Neural cell (in vitro differentiated cells): ENCODE measurements around the gene DCDC1. TPM values are rescaled to one million over a fixed set of nuclear protein-coding genes. Genes with fewer than 3 reads are reported as not detected.

Source experiments
- H2AFZ ChIP-seq: fragments of 200-600, 300-800 bp; sonication (generic), shearing (Covaris generic); 2 replicates; pipeline ENCODE4 v1.6.0; 2014; ENCODE audit warnings: low read depth, mild to moderate bottlenecking, antibody characterized with exemption, low read length, moderate library complexity
- H3F3A ChIP-seq: fragments of 200-600 bp; shearing (Covaris generic); 2 replicates; pipeline ENCODE4 v1.6.1; 2016; ENCODE audit warnings: mild to moderate bottlenecking, moderate library complexity, mixed read lengths, antibody characterized with exemption, low read length; ENCODE audit not compliant: insufficient read depth, poor library complexity, severe bottlenecking
- H3K27ac ChIP-seq: fragments of 200-600, 300-800 bp; sonication (generic), shearing (Covaris generic); 2 replicates; pipeline ENCODE4 v1.5.1; 2014; ENCODE audit warnings: mild to moderate bottlenecking, low read length, moderate library complexity
- H3K27me3 ChIP-seq: fragments of 300-800, 200-600 bp; sonication (generic), shearing (Covaris generic); 2 replicates; pipeline ENCODE4 v1.6.0; 2014; ENCODE audit warnings: mild to moderate bottlenecking, low read depth, low read length, moderate library complexity; ENCODE audit not compliant: insufficient read depth
- H3K36me3 ChIP-seq: fragments of 300-800, 200-600 bp; sonication (generic), shearing (Covaris generic); 2 replicates; pipeline ENCODE4 v1.5.1; 2014; ENCODE audit warnings: mild to moderate bottlenecking, antibody characterized with exemption, low read length, moderate library complexity; ENCODE audit not compliant: insufficient read depth
- H3K4me2 ChIP-seq: fragments of 300-800, 200-600 bp; sonication (generic), shearing (Covaris generic); 2 replicates; pipeline ENCODE4 v1.6.0; 2014; ENCODE audit warnings: mild to moderate bottlenecking, low read length
- H3K4me3 ChIP-seq: fragments of 300-800, 200-600 bp; sonication (generic), shearing (Covaris generic); 2 replicates; pipeline ENCODE4 v1.5.1; 2014; ENCODE audit warnings: mild to moderate bottlenecking, low read length, moderate library complexity
- H3K79me2 ChIP-seq: fragments of 200-600 bp; shearing (Covaris generic); replicated peaks from 2 replicates; pipeline ENCODE4 v1.6.0; 2014; ENCODE audit warnings: mild to moderate bottlenecking, low read length, moderate library complexity; ENCODE audit not compliant: insufficient read depth
- H3K9ac ChIP-seq: fragments of 300-800, 200-600 bp; sonication (generic), shearing (Covaris generic); 2 replicates; pipeline ENCODE4 v1.6.1; 2016; ENCODE audit warnings: mild to moderate bottlenecking, low read length, mixed read lengths
- H3K9me2 ChIP-seq: fragments of 200-600 bp; shearing (Covaris generic); 2 replicates; pipeline ENCODE4 v1.6.1; 2016; ENCODE audit warnings: mild to moderate bottlenecking, low read length, mixed read lengths; ENCODE audit not compliant: insufficient read depth
- H3K9me3 ChIP-seq: fragments of 200-600, 300-800 bp; sonication (generic), shearing (Covaris generic); 2 replicates; pipeline ENCODE4 v1.6.1; 2016; ENCODE audit warnings: mild to moderate bottlenecking, mixed run types, low read length, moderate library complexity, mixed read lengths
- H4K20me1 ChIP-seq: fragments of 200-600 bp; shearing (Covaris generic); 2 replicates; pipeline ENCODE4 v1.6.1; 2016; ENCODE audit warnings: mild to moderate bottlenecking, mixed run types; ENCODE audit not compliant: insufficient read depth
- CTCF ChIP-seq: fragments of 450-650 bp; IDR thresholded peaks from 2 replicates; pipeline ENCODE4 v1.5.1; 2014; ENCODE audit warnings: antibody characterized with exemption, mild to moderate bottlenecking, moderate library complexity; ENCODE audit not compliant: poor library complexity, severe bottlenecking
- EP300 ChIP-seq: fragments of 450-650 bp; conservative IDR thresholded peaks from 2 replicates; pipeline ENCODE4 v1.6.1; 2014; ENCODE audit warnings: antibody characterized with exemption, mild to moderate bottlenecking, moderate library complexity; ENCODE audit not compliant: poor library complexity, severe bottlenecking
- EZH2 ChIP-seq: fragments of 200-600, 300-800 bp; shearing (Covaris generic), sonication (generic); IDR thresholded peaks from 2 replicates; pipeline ENCODE4 v1.6.1; 2014; ENCODE audit warnings: antibody characterized with exemption, low read length, borderline replicate concordance, mild to moderate bottlenecking; ENCODE audit not compliant: insufficient read depth, poor library complexity, severe bottlenecking
- MXI1 ChIP-seq: fragments of 450-650 bp; conservative IDR thresholded peaks from 2 replicates; pipeline ENCODE4 v1.6.1; 2014; ENCODE audit warnings: antibody characterized with exemption, mild to moderate bottlenecking; ENCODE audit not compliant: poor library complexity, severe bottlenecking
- POLR2AphosphoS5 ChIP-seq: IDR thresholded peaks from 2 replicates; pipeline ENCODE4 v1.6.1; 2012
- RAD21 ChIP-seq: fragments of 450-650 bp; conservative IDR thresholded peaks from 2 replicates; pipeline ENCODE4 v1.6.1; 2014; ENCODE audit warnings: antibody characterized with exemption, mild to moderate bottlenecking, moderate library complexity
- REST ChIP-seq: IDR thresholded peaks from 2 replicates; pipeline ENCODE4 v1.6.1; 2012; ENCODE audit warnings: borderline replicate concordance
- SMC3 ChIP-seq: fragments of 450-650 bp; conservative IDR thresholded peaks from 2 replicates; pipeline ENCODE4 v1.6.1; 2014; ENCODE audit warnings: antibody characterized with exemption, mild to moderate bottlenecking, moderate library complexity; ENCODE audit not compliant: poor library complexity
- TAF1 ChIP-seq: IDR thresholded peaks from 2 replicates; pipeline ENCODE4 v1.6.1; 2012; ENCODE audit warnings: low read depth
- polyA plus RNA-seq: library from polyadenylated mRNA; depleted of rRNA; stranded (reverse); fragments of >200 nt; gene quantifications from 2 replicates; pipeline ENCODE4 v1.2.3, GENCODE V29; 2014

Gene DCDC1
- polyA plus RNA-seq, 1 donor from 2014 or later, result 5.0 TPM

- no peaks in the 10 kb centered on the region for H3K36me3 ChIP-seq
Observed at GRCh38 chr11:30990625-30991296, 378.8 kb downstream of the DCDC1 start.

GRCh38 chr11:30987819-30988218 is 381.7 kb downstream of the DCDC1 start:
- Histone ChIP-seq H3K4me2 (no peak overlapping the region), H3K36me3 (no peaks in the 10 kb centered on the region), H3K9me3 (no peaks in the 10 kb centered on the region), H3K27me3 (no peaks in the 10 kb centered on the region), H3K79me2 (no peaks in the 10 kb centered on the region), H3K9me2 (no peaks in the 10 kb centered on the region), H3K9ac (no peak overlapping the region), H2AFZ (no peak overlapping the region), H3K4me3 (no peak overlapping the region), H3K27ac (no peak overlapping the region), H4K20me1 (no peaks in the 10 kb centered on the region), H3F3A (no peaks in the 10 kb centered on the region)
- no peak for TF ChIP-seq SMC3
- no peak for TF ChIP-seq CTCF
- no peak for TF ChIP-seq REST
- TF ChIP-seq TAF1, result no peak

More at GRCh38 chr11:30990625-30991296, 378.8 kb downstream of the DCDC1 start:
- H3K79me2 ChIP-seq, result no peaks in the 10 kb centered on the region
- no peak overlapping the region for H3K4me3 ChIP-seq
- H3K27me3 ChIP-seq, result no peaks in the 10 kb centered on the region
- no peaks in the 10 kb centered on the region for H4K20me1 ChIP-seq
- no peak for TF ChIP-seq RAD21
- no peak for TF ChIP-seq TAF1
- no peak for TF ChIP-seq POLR2AphosphoS5
- no peak for TF ChIP-seq REST
- TF ChIP-seq EZH2, result no peak
- TF ChIP-seq SMC3, result no peak
- TF ChIP-seq MXI1, result no peak
- TF ChIP-seq EP300, result no peak
- no peak for TF ChIP-seq CTCF
- H3K9me2 ChIP-seq, result no peaks in the 10 kb centered on the region
- no peaks in the 10 kb centered on the region for H3K9me3 ChIP-seq
- no peak overlapping the region for H3K4me2 ChIP-seq
- H3K9ac ChIP-seq, result no peak overlapping the region
- no peaks in the 10 kb centered on the region for H3F3A ChIP-seq
- no peak overlapping the region for H2AFZ ChIP-seq
- no peak overlapping the region for H3K27ac ChIP-seq
